ENCODE measurements around the gene YY1. TPM values are rescaled to one million over a fixed set of nuclear protein-coding genes. Genes with fewer than 3 reads are reported as not detected.
A peak's percentile ranks its signal among the peaks of the same experiment; 100 is the strongest.
"Not testable (repeated sequence)": the region's sequence is repeated elsewhere in the genome, so short reads cannot be mapped to it uniquely, and the experiment has no call there.

YY1 gene
- total RNA-seq, 1 donor from 2014 or later = 70.0 TPM

GRCh38 chr14:100223332-100224201 lies 15.4 kb upstream of the YY1 start:
- TF ChIP-seq CTCF (IDR thresholded peaks at IDR 0.05) = no peak
- H3K9me3 Mint-ChIP-seq (ENCODE audit: low read depth) = no peaks in the 10 kb centered on the region
- no peaks in the 10 kb centered on the region for H3K36me3 Mint-ChIP-seq (ENCODE audit: low read depth)
- H3K27ac Mint-ChIP-seq (ENCODE audit: unreplicated experiment) = no peak overlapping the region
- H3K4me1 Mint-ChIP-seq (ENCODE audit: low read depth) = no peaks in the 10 kb centered on the region
- no peak overlapping the region for H3K4me3 Mint-ChIP-seq (ENCODE audit: unreplicated experiment)
- no peak for DNase-seq (ENCODE audit: low spot score)
- H3K27me3 Mint-ChIP-seq (ENCODE audit: low read depth) = no peaks in the 10 kb centered on the region

DNA sequence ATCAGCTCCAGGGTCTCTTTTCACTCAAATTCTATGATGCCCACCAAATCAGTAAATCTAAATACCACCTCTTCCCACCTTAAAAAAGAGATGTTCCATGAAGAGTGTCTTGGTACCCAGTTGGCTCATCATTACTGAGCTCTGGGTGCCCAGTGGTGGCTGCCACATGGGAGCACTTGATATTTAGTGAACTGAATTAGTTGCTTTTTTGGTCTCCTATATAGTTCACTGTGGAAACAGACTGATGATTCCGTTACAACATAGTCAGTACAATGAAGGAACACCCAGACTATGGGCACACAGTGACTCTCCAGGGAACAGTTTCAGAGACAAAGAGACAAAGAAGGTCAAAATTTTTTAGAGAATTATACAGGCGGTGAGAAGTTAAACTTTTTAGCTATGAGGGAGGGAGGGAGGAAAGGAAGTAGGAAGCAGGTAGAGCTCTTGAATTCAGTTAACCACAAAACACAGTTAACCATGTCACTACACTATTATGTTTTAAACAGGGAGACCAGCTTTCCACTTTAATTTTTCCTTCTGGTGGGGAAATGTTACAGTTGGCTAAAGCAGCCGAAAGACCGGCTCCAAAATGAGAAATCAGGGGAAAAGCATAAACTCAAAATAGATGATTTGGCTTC lies 14.6 kb upstream of the YY1 start:
- Mint-ChIP-seq H3K9me3 (ENCODE audit: low read depth) (no peaks in the 10 kb centered on the region), H3K27ac (ENCODE audit: unreplicated experiment) (no peak overlapping the region), H3K36me3 (ENCODE audit: low read depth) (no peaks in the 10 kb centered on the region), H3K4me1 (ENCODE audit: low read depth) (no peaks in the 10 kb centered on the region), H3K27me3 (ENCODE audit: low read depth) (no peaks in the 10 kb centered on the region), H3K4me3 (ENCODE audit: unreplicated experiment) (no peak overlapping the region)
- TF ChIP-seq CTCF (IDR thresholded peaks at IDR 0.05) = no peak
- no peak for DNase-seq (ENCODE audit: low spot score)

DNA sequence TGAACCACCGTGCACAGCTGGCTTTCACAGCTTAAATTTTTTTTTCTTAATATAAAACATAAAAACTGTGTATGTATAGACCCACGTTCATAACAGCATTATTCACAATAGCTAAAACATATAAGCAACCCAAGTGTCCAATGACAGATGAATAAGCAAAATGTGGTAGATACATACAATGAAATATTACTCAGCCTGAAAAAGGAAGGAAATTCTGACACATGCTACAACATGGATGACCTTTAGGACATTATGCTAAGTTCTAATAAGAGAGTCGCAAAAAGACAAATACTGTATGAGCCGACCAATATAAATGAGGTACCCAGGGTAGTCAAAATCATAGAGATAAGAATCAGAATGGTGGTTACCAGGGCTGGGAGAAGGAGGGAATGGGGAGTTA lies 13.8 kb upstream of the YY1 start:
- no peak for TF ChIP-seq CTCF (IDR thresholded peaks at IDR 0.05)
- DNase-seq (ENCODE audit: low spot score) = no peak
- Mint-ChIP-seq H3K9me3 (ENCODE audit: low read depth) (no peaks in the 10 kb centered on the region), H3K27me3 (ENCODE audit: low read depth) (no peaks in the 10 kb centered on the region), H3K4me1 (ENCODE audit: low read depth) (no peaks in the 10 kb centered on the region), H3K4me3 (ENCODE audit: unreplicated experiment) (no peak overlapping the region), H3K27ac (ENCODE audit: unreplicated experiment) (no peak overlapping the region), H3K36me3 (ENCODE audit: low read depth) (peaks cover 4% of the 10 kb centered on the region)

DNA sequence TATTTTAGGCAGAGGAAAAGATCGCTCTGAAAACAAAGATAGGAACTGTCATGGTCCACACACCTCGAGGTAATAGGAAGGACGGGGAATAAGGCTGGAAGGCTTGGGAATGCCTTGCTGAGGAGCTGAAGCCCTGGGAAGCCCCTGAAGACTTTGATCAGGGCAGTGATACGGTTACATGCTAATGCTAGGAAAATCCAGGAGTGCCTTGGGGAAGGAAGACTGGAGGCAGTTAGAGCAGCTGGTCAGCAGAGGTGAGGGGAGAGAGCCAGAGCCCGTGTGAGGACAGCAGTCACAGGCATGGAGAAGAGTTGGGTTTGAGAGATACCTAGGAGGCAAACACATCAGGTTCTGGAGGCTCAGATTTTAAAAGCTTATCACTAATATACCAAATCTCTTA lies 8.6 kb upstream of the YY1 start:
- Mint-ChIP-seq H3K9me3 (ENCODE audit: low read depth) (no peaks in the 10 kb centered on the region), H3K27ac (ENCODE audit: unreplicated experiment) (peak overlapping the region; percentile 32), H3K4me3 (ENCODE audit: unreplicated experiment) (no peak overlapping the region), H3K27me3 (ENCODE audit: low read depth) (no peaks in the 10 kb centered on the region), H3K4me1 (ENCODE audit: low read depth) (peaks cover 5% of the 10 kb centered on the region), H3K36me3 (ENCODE audit: low read depth) (peaks cover 6% of the 10 kb centered on the region)
- TF ChIP-seq CTCF (IDR thresholded peaks at IDR 0.05) = no peak
- no peak for DNase-seq (ENCODE audit: low spot score)

- Mint-ChIP-seq H3K9me3 (ENCODE audit: low read depth) (no peaks in the 10 kb centered on the region), H3K4me3 (ENCODE audit: unreplicated experiment) (no peak overlapping the region), H3K4me1 (ENCODE audit: low read depth) (peaks cover 23% of the 10 kb centered on the region), H3K27me3 (ENCODE audit: low read depth) (no peaks in the 10 kb centered on the region), H3K27ac (ENCODE audit: unreplicated experiment) (no peak overlapping the region), H3K36me3 (ENCODE audit: low read depth) (peaks cover 5% of the 10 kb centered on the region)
- TF ChIP-seq CTCF (IDR thresholded peaks at IDR 0.05) = no peak
- DNase-seq (ENCODE audit: low spot score) = no peak
Observed at GRCh38 chr14:100234511-100234910, 4.4 kb upstream of the YY1 start.

DNA sequence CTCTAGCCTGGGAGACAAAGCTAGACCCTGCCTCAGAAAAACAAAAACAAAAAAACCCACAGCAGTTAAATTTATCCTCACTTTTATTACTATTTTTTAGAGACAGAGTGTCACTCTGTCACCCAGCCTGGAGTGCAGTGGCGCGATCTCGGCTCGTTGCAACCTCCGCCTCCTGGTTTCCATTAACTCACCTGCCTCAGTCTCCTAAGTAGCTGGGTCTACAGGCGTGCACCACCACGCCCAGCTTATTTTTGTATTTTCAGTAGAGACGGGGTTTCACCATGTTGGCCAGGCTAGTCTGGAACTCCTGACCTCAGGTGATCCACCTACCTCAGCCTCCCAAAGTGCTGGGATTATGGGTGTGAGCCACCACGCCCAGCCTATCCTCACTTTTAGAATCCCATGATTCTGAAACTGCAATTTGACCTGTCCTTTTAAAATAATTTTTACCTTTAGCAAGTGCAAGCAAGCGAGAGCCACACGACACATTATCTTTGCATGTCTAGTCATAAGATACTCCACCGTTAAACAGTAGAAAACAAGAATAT lies 2.6 kb upstream of the YY1 start:
- DNase-seq (ENCODE audit: low spot score); H3K9me3 Mint-ChIP-seq (ENCODE audit: low read depth); H3K27me3 Mint-ChIP-seq (ENCODE audit: low read depth); H3K36me3 Mint-ChIP-seq (ENCODE audit: low read depth): not testable (repeated sequence)
- H3K4me1 Mint-ChIP-seq (ENCODE audit: low read depth) = peaks cover 30% of the 10 kb centered on the region
- peak overlapping the region; percentile 91 for H3K27ac Mint-ChIP-seq (ENCODE audit: unreplicated experiment)
- H3K4me3 Mint-ChIP-seq (ENCODE audit: unreplicated experiment) = peak overlapping the region; percentile 88

Measured in chondrocyte (in vitro differentiated cells).